Stimulated activated CD8-positive, alpha-beta memory T cell treated with anti-CD3 and anti-CD28 coated beads, Interleukin-12 subunit alpha, Interleukin-12 subunit beta, amount 100 ng/mL, for 4 hours (primary cell): ENCODE results near the gene PTPRN2.
"Not testable (repeated sequence)": the region's sequence is repeated elsewhere in the genome, so short reads cannot be mapped to it uniquely, and the experiment has no call there.

Experiments
- DNase-seq: peaks from one replicate; pipeline ENCODE4 v3.0.0-alpha.2; 2020; ENCODE audit warnings: low read depth

The PTPRN2 gene

DNA sequence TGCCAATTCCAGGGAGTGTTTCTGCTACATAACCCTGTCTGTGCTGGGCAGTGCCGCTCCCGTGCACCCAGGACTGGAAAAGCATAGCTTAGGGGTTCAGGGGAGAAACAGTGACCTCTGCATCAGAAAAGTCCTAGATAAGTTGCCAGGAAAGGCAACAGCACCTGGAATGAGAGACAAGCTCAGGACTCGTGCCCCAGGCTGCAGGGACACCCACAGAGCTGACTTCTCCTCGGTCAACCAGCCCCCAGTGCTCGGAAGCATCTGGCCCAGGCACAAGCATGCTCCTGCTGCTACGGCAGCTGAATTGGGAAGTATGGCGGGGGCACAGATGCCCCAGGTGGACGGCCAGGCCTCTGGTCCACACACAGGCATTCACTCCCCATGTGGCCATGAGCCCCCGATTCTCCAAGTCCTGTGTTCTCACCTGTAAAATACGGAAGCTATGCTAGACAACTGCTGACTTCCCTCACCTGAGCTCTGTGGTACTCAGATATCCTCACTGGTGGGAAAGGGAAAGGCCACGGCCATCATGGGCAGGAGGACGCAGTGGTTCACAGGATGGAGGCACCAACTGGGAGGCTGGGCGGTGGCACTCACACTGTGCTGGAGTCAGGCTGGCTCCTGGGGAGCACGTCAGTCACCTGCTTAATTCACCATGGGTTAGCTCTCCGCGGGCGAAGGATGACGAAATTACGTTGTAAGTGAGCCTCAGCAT is 220.5 kb downstream of the PTPRN2 start:
- DNase-seq, result no peak

DNA sequence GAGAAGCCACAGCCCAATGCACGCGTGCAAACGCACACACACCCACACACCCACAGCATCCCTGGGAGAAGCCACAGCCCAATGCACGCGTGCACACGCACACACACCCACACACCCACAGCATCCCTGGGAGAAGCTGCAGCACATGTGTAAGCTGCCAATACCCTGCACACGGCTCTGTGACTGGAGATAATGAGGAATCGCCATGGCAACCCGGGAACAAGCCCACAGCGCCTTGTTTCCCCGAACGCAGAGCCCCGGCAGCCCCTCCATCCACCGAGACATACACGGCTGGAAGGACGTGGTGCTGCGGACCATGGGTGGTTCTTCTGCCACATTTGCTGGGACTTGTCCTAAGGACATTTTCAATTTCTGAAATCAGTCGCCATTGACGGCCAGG is 221.3 kb downstream of the PTPRN2 start:
- no peak for DNase-seq

DNA sequence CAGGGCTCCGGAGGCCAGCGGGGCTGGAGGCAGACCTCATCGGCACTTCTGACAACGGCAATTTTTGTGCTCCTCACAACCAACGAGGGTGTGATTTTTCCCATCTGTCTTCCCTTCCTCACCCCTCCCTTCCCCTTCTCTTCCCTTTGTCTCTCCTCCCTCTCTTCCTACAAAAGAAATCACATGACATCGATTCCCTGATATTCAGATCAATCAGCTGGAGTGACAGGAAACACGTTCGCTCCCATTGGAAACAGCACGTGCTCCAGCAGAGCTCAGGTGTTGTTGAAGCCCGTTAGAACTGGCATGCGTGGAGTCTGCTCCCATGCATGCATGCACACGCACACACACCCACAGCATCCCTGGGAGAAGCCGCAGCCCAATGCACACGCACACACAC is 222.4 kb downstream of the PTPRN2 start:
- DNase-seq, result no peak

- DNase-seq, result no peak
These were observed 223.2 kb downstream of the PTPRN2 start for GRCh38 chr7:158364451-158364850.

DNA sequence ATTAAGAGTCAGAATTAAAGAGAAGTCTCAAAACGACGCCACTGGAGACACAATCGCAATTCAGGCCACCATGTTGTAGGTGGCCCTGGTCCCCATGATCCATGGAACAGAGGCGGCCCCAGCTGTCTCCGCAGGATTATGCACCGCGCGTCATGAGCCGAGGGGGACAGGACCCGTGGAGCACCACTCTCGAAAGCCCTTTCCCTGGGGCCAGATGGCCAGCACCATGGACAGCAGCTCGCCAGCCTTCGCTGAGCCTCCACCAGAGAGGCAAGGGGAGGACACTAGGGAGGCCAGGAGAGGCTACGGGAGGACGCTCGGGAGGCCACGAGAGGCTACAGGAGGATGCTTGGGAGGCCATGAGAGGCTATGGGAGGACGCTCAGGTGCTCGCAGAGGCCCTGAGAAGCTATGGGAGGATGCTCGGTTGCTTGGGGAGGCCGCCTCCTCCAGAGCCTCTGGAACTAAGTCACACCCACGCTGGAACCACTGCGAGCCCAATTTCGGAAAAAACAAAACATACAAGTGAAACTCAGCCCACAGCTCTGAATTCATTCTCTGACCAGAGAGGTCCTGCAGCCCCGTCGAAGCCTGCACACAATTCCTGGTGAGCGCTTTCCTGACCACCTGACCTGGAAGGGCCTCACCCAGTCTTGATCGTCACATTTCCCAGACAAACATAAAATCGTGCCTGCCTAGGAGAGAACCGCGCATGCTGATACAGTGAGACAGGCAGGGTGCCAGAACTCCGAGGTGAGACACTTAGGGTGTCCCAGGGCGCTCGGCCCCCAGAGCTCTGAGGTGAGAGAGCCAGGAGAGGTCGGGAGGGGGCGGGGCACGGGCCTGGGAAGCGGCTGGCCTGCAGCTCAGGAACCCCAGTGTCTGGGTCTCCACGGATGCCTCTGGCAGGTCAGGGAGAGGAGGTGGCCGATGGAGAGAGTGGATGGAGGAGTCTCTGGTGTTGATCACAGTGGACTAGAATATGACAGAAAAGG is 224.4 kb downstream of the PTPRN2 start:
- no peak for DNase-seq

- DNase-seq, result no peak
These were observed 225.6 kb downstream of the PTPRN2 start for GRCh38 chr7:158362001-158362400.

DNA sequence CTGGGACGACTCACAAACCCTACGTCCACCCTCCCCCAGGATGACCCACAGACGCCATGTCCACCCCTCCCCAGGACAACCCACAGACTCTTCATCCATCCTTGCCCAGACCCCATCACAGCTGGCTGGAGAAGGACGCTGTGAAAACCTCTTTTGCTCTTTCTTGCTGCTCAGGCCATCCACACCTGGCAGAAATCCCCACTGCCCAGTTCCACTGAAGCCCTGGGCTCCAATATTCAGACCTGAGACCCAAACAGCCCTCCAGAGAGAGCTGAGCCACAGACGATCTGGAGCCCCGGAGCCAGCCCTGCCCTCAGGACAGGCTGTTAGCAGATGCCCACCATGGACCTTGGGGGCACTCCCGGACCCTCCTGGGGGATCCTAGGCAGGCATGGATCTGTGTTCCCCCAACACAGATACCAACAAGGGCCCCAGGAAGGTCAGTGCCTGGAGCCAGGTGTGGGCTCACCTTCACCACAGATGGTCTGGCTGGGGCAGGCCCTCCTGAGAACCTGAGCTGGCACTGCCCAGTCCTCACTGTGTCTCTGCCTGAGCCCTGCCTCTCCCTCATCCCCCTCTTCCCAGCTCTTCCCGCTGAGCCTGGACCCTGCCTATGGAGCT is 226.2 kb downstream of the PTPRN2 start:
- DNase-seq, result no peak

DNA sequence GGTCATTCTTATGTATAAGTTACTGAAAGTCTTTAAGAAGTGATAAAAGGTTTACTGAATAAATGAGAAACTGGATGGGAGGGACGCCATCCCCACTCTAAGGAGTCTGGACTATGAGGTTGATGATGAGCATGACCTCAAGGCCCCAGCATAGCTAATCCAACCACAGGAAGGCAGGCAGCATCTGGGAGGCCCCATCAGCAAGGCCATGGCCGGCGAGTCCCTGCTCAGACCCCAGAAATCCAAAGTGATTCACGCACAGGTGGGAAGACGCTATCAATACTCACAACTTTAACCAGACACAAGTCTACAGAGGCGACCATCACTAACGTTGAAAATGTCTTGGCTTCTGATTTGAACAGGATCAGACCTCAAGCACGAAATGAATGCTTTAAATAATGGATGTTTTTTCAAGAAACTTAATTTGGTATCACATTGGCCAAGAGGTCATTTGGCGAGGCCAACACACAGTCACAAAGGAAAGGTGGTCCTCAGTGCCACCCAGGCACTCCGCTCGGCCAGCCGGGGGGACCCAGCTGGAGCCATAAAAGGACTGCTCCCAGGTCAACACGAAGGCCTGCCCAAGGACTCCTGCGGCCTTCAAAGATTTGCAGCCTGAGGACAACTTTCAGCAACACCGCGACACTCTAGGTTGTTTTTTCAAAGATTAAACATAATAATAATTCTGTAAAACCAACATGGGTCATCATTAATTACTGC is 228.5 kb downstream of the PTPRN2 start:
- DNase-seq, result no peak

GRCh38 chr7:158357898-158358821 is 229.5 kb downstream of the PTPRN2 start:
- DNase-seq, result no peak

GRCh38 chr7:158357106-158357897 is 230.3 kb downstream of the PTPRN2 start:
- DNase-seq, result no peak

DNA sequence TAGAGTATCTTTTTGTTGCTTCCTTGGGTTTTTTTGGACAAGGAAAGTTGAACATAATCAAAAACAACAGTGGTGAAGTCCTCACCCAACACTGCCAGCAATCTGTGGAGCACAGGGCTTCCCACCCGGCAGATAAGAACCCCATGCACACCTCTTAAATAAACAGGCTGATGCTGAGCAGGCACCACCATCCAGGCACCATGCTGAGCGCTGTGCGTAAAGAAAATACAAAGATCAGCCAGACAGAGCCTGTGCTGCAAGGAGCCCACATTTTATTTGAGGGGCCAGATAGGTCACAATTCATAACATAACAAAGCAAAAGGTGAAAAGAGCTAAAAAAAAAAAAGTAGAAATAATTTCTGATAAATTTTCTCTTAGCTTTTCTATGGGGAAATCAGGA is 231.2 kb downstream of the PTPRN2 start:
- no peak for DNase-seq

- DNase-seq, result no peak
These were observed 232.1 kb downstream of the PTPRN2 start for GRCh38 chr7:158355456-158356065.

GRCh38 chr7:158354861-158355260 is 232.8 kb downstream of the PTPRN2 start:
- DNase-seq, result no peak

DNA sequence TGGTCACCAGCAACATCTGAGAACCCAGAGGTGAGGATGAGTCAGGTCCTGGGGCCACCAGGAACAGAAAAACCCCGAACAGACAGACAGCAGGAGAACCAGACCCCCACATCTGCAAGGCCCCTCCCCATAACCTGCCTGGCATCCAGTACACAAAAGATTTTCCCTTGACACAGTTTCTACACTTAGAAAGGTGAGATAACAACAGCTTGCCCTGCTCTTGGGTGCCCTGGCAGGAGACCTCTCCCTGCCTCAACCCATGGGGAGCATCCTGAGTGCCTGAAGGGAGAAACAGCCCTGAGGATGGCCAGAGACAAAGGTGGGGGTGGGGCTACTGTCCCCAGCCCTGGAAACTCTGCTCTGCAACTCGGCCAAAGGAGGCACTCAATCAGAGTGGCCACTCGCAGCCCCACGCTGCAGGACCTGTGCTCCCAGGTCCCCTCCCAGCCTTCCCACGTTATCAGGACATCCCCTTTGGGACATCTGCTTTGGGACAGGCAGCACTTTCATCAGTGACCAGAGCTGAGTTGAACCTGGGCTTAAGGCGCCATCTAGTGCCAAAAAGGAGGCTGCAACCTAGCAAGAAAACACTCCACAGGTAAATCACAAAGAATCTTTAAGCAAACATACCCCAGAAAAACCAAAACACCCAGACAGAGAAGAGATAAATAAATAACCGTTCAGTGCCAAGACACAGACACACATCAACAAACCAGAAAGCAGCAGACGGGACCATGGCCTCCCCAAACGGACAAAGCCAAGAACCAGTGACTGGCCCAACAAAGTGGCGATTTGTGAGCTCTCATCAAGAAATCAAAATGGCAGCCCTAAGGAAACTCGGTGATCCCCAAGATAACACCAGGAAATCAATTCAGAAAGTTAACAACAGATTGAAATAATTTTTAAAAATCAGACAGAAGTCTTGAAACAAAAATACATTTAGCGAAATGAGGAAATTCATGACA is 233.7 kb downstream of the PTPRN2 start:
- DNase-seq, result no peak

DNA sequence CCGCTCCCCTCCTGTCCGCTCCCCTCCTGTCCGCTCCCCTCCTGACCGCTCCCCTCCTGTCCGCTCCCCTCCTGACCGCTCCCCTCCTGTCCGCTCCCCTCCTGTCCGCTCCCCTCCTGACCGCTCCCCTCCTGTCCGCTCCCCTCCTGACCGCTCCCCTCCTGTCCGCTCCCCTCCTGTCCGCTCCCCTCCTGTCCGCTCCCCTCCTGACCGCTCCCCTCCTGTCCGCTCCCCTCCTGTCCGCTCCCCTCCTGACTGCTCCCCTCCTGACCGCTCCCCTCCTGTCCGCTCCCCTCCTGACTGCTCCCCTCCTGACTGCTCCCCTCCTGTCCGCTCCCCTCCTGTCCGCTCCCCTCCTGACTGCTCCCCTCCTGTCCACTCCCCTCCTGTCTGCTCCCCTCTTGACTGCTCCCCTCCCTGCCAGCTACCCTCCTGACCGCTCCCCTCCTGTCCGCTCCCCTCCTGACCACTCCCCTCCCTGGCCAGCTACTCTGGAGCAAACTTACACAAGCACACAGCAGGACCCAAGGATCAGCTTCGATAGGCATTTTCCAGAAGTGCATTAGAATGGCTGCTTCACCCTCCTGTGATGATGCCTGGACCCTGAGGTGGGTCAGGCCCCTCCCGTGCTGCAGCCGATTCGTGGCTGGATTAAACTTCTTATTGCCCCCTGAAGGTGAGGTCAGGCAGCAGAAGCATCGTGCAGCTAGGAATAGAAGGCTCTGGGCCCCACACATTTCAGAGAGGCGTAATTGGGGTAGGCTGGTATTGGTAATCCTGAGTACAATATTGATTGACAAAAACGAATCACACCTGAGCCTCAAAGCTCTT is 235.5 kb downstream of the PTPRN2 start:
- DNase-seq, result not testable (repeated sequence)

DNA sequence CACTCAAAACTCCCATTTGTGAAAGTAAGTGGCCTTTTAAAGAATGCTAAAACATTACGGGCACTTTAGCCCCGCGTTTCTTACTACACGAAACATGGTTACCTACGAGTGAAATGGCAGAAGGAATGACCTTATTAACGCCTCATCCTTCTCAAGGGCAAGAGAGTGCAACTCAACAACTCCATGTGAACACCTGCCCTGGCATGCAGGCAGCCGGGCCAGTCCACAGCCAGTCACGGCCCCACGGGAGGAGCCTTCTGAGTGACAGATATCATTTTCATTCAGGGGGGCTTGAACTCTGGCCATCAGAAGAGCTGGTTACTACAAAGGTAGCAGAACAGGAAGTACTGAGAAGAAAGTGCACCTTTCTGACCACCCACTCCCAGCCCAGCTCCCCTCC is 236.1 kb downstream of the PTPRN2 start:
- no peak for DNase-seq

- no peak for DNase-seq
These were observed 236.6 kb downstream of the PTPRN2 start for GRCh38 chr7:158351051-158351450.
